ENCODE results near the gene HMCN1.
"Not testable (repeated sequence)": the region's sequence is repeated elsewhere in the genome, so short reads cannot be mapped to it uniquely, and the experiment has no call there.

Gene HMCN1

DNA sequence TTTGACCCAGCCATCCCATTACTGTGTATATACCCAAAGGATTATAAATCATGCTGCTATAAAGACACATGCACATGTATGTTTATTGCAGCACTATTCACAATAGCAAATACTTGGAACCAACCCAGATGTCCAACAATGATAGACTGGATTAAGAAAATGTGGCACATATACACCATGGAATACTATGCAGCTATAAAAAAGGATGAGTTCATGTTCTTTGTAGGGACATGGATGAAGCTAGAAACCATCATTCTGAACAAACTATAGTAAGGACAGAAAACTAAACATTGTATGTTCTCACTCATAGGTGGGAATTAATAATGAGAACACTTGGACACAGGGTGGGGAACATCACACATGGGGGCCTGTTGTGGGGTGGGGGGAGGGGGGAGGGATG is 477.4 kb downstream of the HMCN1 start:
- not testable (repeated sequence) for H3K9ac ChIP-seq (ENCODE audit: low read depth, low read length); H3K4me1 ChIP-seq (ENCODE audit: control insufficient read depth, insufficient read depth, low read length); H3K4me3 ChIP-seq (ENCODE audit: low read depth, low read length); H3K27me3 ChIP-seq (ENCODE audit: control insufficient read depth, insufficient read depth, low read length); H3K9me3 ChIP-seq (ENCODE audit: control insufficient read depth, insufficient read depth, low read length); H3K36me3 ChIP-seq (ENCODE audit: control insufficient read depth, insufficient read depth, low read length); H3K27ac ChIP-seq (ENCODE audit: low read depth, low read length)

DNA sequence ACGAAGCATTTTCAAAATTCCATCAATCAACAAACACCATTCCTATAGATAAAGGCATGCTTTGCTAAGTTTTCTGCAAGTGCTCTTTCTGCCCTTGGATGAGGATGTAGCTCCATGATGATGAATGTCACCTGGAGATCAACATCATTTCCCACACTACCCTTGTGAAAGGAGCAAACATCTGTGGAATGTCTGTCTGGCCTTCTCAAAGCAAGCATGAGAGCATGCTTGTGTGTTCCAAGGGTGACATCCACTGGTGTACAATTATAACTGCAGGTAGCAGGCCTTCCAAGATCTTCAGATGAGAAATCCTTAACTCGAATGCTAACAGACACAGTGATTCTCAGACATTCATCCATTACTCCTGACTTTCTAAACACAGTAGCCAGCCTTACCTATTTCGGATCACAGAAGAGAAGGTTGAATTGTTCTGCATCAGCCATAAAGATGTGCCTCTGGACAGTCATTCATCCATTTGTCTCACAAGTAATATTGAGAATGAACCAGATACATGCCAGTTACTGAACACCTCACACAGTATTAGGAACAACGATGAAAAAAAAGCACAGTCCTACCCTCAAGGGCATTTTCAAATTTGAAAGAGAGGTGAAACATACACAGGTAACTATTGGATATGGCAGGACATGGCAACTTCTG is 478.5 kb downstream of the HMCN1 start:
- no peaks in the 10 kb centered on the region for H3K36me3 ChIP-seq (ENCODE audit: control insufficient read depth, insufficient read depth, low read length)
- H3K27ac ChIP-seq (ENCODE audit: low read depth, low read length): no peak overlapping the region
- no peaks in the 10 kb centered on the region for H3K27me3 ChIP-seq (ENCODE audit: control insufficient read depth, insufficient read depth, low read length)
- no peak overlapping the region for H3K4me3 ChIP-seq (ENCODE audit: low read depth, low read length)
- no peak overlapping the region for H3K9ac ChIP-seq (ENCODE audit: low read depth, low read length)
- no peaks in the 10 kb centered on the region for H3K9me3 ChIP-seq (ENCODE audit: control insufficient read depth, insufficient read depth, low read length)
- no peaks in the 10 kb centered on the region for H3K4me1 ChIP-seq (ENCODE audit: control insufficient read depth, insufficient read depth, low read length)

DNA sequence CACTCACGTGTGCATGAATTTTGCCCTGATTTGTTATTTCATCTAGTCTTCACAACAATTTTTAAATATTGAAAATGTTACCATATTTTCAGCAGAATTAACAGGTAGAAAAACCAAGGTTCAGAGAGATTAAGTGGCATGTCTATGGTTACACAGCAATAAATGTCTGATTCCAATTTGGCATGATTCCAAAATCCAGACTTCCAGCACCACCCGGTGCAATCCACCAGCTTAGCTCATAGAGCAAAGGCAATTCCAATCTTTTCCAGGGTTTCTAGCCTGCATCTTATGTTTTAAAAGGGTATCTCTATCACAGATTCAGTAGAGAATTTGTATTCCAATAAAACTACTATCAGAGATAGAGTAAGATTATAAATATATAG is 479.0 kb downstream of the HMCN1 start:
- no peaks in the 10 kb centered on the region for H3K4me1 ChIP-seq (ENCODE audit: control insufficient read depth, insufficient read depth, low read length)
- H3K27me3 ChIP-seq (ENCODE audit: control insufficient read depth, insufficient read depth, low read length): no peaks in the 10 kb centered on the region
- no peaks in the 10 kb centered on the region for H3K9me3 ChIP-seq (ENCODE audit: control insufficient read depth, insufficient read depth, low read length)
- H3K9ac ChIP-seq (ENCODE audit: low read depth, low read length): no peak overlapping the region
- no peak overlapping the region for H3K4me3 ChIP-seq (ENCODE audit: low read depth, low read length)
- no peaks in the 10 kb centered on the region for H3K36me3 ChIP-seq (ENCODE audit: control insufficient read depth, insufficient read depth, low read length)
- H3K27ac ChIP-seq (ENCODE audit: low read depth, low read length): no peak overlapping the region

DNA sequence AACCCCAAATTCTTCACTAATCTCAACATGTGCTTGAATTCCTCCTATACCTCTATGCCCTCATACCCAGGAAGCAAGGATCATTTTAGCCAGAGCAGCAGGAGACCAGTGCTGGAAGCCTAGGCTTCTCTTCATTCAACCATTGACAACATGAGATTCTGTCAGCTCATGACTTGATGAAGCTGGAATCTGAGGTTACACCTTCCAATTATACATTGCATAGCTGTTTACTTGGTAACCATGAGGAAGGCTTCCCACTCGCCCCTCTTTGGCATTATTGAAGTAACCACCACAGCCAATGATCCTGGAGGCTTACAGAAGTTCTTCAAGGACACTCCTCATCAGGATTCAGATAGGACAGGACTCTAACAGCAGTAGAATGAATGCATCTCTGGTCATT is 480.6 kb downstream of the HMCN1 start:
- Histone ChIP-seq H3K4me3 (ENCODE audit: low read depth, low read length) (no peak overlapping the region), H3K4me1 (ENCODE audit: control insufficient read depth, insufficient read depth, low read length) (no peaks in the 10 kb centered on the region), H3K9ac (ENCODE audit: low read depth, low read length) (no peak overlapping the region), H3K27me3 (ENCODE audit: control insufficient read depth, insufficient read depth, low read length) (no peaks in the 10 kb centered on the region), H3K36me3 (ENCODE audit: control insufficient read depth, insufficient read depth, low read length) (no peaks in the 10 kb centered on the region), H3K9me3 (ENCODE audit: control insufficient read depth, insufficient read depth, low read length) (no peaks in the 10 kb centered on the region), H3K27ac (ENCODE audit: low read depth, low read length) (no peak overlapping the region)

DNA sequence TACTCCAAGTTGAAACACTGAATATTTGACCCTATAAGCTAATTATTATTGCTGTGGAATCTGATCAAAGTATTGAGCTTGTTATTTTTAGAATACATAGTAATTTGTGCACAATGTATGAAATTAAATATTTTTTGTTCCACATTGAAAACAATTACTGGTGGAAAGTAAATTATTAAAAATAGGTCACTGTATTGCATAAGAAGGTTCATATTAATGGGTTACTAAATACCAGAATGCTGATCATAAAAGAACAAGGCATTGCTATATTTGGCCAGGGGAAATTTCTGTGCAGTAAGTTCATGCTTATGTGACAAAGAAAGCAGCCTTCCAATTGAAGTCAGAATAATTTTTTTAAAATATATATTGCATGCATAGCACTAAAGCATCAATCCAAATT is 481.4 kb downstream of the HMCN1 start:
- H3K9me3 ChIP-seq (ENCODE audit: control insufficient read depth, insufficient read depth, low read length): no peaks in the 10 kb centered on the region
- no peaks in the 10 kb centered on the region for H3K4me1 ChIP-seq (ENCODE audit: control insufficient read depth, insufficient read depth, low read length)
- no peaks in the 10 kb centered on the region for H3K27me3 ChIP-seq (ENCODE audit: control insufficient read depth, insufficient read depth, low read length)
- H3K36me3 ChIP-seq (ENCODE audit: control insufficient read depth, insufficient read depth, low read length): no peaks in the 10 kb centered on the region
- H3K9ac ChIP-seq (ENCODE audit: low read depth, low read length): no peak overlapping the region
- H3K27ac ChIP-seq (ENCODE audit: low read depth, low read length): no peak overlapping the region
- H3K4me3 ChIP-seq (ENCODE audit: low read depth, low read length): no peak overlapping the region

DNA sequence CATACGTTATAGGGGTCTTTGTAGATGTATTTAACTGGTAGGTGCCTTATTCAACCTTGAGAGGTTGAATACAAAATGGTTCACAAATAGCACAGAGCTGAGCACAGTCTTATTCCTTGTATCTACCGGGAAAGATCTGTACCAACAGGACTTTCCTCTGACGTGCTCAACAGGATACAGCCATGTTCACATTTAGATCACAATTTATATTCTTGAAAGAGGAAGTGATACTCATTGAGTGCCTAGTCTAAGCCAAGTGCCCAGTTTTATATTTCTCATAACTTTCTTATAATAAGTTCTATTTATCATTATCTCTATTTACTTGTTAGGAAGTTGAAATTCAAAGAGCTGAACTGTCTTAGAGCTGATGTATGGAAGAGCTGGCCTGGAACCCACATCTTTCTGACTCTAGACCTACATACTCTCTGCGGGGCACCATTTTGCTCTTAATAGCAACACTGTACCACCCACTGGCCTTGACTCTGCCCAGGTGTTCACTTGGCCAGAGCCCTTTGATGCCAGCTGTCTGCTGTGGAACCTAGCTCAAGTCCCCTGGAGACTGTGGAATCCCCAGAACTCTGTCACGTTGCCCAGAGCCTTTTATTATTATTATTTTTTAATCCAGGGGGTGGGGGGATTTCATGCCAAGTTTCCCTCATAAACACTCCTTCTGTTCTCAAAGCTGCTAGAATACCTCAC is 484.6 kb downstream of the HMCN1 start:
- H3K4me3 ChIP-seq (ENCODE audit: low read depth, low read length): no peak overlapping the region
- no peak overlapping the region for H3K27ac ChIP-seq (ENCODE audit: low read depth, low read length)
- no peaks in the 10 kb centered on the region for H3K4me1 ChIP-seq (ENCODE audit: control insufficient read depth, insufficient read depth, low read length)
- H3K9me3 ChIP-seq (ENCODE audit: control insufficient read depth, insufficient read depth, low read length): no peaks in the 10 kb centered on the region
- H3K27me3 ChIP-seq (ENCODE audit: control insufficient read depth, insufficient read depth, low read length): no peaks in the 10 kb centered on the region
- no peak overlapping the region for H3K9ac ChIP-seq (ENCODE audit: low read depth, low read length)
- H3K36me3 ChIP-seq (ENCODE audit: control insufficient read depth, insufficient read depth, low read length): no peaks in the 10 kb centered on the region

DNA sequence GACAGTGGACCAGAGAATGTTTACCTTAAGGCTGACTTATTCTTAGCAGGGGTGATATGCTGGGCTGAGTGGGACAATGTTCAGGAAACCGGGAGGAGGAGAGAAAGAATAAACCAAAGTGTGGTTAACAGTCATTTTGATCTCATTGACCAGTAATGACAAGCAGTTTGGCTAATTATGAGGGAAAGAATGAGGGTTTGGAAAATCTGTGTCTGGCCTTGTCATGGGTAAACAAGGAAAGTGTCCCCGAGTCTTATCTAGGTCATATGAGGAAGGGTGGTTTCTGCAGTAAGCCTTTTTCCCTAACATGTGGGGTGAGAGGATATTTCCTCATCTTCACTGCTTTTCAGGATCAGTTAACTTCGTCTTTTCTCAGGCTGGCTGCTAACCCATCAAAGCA is 485.9 kb downstream of the HMCN1 start:
- no peaks in the 10 kb centered on the region for H3K9me3 ChIP-seq (ENCODE audit: control insufficient read depth, insufficient read depth, low read length)
- no peak overlapping the region for H3K27ac ChIP-seq (ENCODE audit: low read depth, low read length)
- H3K4me3 ChIP-seq (ENCODE audit: low read depth, low read length): no peak overlapping the region
- H3K27me3 ChIP-seq (ENCODE audit: control insufficient read depth, insufficient read depth, low read length): no peaks in the 10 kb centered on the region
- no peak overlapping the region for H3K9ac ChIP-seq (ENCODE audit: low read depth, low read length)
- H3K36me3 ChIP-seq (ENCODE audit: control insufficient read depth, insufficient read depth, low read length): no peaks in the 10 kb centered on the region
- H3K4me1 ChIP-seq (ENCODE audit: control insufficient read depth, insufficient read depth, low read length): no peaks in the 10 kb centered on the region

DNA sequence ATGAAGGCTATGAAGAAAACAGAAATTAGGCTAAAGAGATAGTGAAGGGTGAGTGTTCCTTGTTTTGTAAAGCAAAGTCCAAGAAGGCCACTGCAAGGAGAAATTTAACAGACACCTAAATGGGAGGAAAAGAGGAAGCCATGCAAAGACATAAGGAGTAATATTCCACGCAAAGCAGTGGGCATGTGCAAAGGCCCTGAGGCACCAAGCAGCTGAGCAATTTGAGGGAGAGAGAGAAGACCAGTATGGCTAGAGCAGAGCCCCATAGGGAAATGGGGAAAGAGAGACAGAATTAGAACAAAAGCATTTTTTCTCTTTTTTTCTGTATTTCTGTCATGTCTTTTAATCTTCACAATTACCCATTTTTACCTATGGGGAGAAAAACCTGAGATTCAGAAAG is 486.7 kb downstream of the HMCN1 start:
- H3K4me3 ChIP-seq (ENCODE audit: low read depth, low read length): no peak overlapping the region
- H3K27ac ChIP-seq (ENCODE audit: low read depth, low read length): no peak overlapping the region
- H3K36me3 ChIP-seq (ENCODE audit: control insufficient read depth, insufficient read depth, low read length): no peaks in the 10 kb centered on the region
- no peaks in the 10 kb centered on the region for H3K27me3 ChIP-seq (ENCODE audit: control insufficient read depth, insufficient read depth, low read length)
- no peaks in the 10 kb centered on the region for H3K4me1 ChIP-seq (ENCODE audit: control insufficient read depth, insufficient read depth, low read length)
- H3K9ac ChIP-seq (ENCODE audit: low read depth, low read length): no peak overlapping the region
- H3K9me3 ChIP-seq (ENCODE audit: control insufficient read depth, insufficient read depth, low read length): no peaks in the 10 kb centered on the region

DNA sequence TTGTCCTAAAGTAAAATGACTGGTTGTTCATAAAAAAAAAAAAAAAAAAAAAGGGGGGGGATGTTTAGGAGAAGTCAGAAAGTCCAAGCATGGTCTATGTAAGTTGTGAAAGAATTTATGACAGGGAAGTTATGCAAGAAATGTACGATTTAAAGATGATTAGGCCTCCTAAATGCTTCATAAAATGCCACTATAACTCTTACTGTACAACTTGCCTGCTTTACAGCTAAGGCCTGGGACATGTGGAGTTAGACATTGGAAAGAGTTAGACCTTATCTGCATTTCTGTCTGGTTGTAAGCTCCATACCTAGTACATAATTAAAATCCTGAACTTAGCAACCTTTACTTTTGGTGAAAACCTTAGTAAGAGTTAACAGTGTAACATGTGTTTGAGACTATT is 490.9 kb downstream of the HMCN1 start:
- 0 out of 2 replicates have a peak, but pooled peaks cover 4% of the 10 kb centered on the region for H3K4me1 ChIP-seq (ENCODE audit: control insufficient read depth, insufficient read depth, low read length)
- no peak overlapping the region for H3K27ac ChIP-seq (ENCODE audit: low read depth, low read length)
- H3K27me3 ChIP-seq (ENCODE audit: control insufficient read depth, insufficient read depth, low read length): no peaks in the 10 kb centered on the region
- no peaks in the 10 kb centered on the region for H3K36me3 ChIP-seq (ENCODE audit: control insufficient read depth, insufficient read depth, low read length)
- no peaks in the 10 kb centered on the region for H3K9me3 ChIP-seq (ENCODE audit: control insufficient read depth, insufficient read depth, low read length)
- no peak overlapping the region for H3K9ac ChIP-seq (ENCODE audit: low read depth, low read length)
- H3K4me3 ChIP-seq (ENCODE audit: low read depth, low read length): no peak overlapping the region

DNA sequence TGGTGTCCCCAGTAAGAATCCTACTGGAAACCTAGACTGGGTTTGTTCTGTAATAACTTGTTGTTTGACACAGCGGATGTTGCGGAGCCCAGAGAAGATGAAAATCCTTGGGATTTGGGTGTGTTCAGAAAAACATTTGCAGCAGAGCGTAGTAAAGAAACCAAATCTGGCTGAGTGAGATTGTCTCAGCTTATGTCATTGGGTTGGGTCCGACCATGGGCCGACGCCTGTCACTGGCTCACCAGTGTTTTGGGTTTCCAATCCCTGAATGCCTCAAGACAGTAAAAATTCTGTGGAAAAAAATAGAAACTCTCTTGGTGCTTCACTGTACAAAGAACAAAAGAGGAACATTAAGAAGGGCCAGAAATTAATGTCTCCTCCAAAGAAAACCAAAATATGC is 494.6 kb downstream of the HMCN1 start:
- Histone ChIP-seq H3K4me1 (ENCODE audit: control insufficient read depth, insufficient read depth, low read length) (0 out of 2 replicates have a peak, but pooled peaks cover 4% of the 10 kb centered on the region), H3K36me3 (ENCODE audit: control insufficient read depth, insufficient read depth, low read length) (no peaks in the 10 kb centered on the region), H3K27me3 (ENCODE audit: control insufficient read depth, insufficient read depth, low read length) (no peaks in the 10 kb centered on the region), H3K9me3 (ENCODE audit: control insufficient read depth, insufficient read depth, low read length) (no peaks in the 10 kb centered on the region), H3K9ac (ENCODE audit: low read depth, low read length) (no peak overlapping the region), H3K27ac (ENCODE audit: low read depth, low read length) (no peak overlapping the region), H3K4me3 (ENCODE audit: low read depth, low read length) (no peak overlapping the region)

DNA sequence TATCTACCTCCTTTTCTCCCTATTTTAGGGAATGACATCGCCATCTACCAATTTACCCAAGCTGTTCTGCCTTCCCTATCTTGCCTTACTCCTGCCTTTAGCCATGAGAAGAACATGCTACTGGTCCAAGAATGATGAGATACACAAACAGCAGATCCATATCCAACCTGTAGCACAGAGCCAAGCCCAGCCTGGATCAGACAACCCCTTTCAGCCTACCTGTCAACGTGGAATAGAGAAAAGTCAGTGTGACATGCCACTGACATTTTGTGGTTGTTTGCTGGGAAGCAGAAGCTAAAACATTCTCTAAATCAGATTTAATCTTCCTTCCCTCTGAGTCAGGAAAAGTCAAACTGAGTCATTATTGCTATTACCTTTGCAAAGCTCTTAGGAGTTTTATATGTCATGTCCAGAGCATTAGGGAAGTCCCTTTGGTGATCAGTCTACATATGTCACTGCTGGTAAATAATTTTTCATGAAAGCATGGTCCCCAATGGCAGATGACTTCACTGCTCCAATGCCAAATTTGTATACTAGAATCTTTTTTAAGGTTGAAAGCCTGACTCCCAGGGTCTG is 497.8 kb downstream of the HMCN1 start:
- no peak overlapping the region for H3K27ac ChIP-seq (ENCODE audit: low read depth, low read length)
- H3K4me1 ChIP-seq (ENCODE audit: control insufficient read depth, insufficient read depth, low read length): 0 out of 2 replicates have a peak, but pooled peaks cover 4% of the 10 kb centered on the region
- H3K9me3 ChIP-seq (ENCODE audit: control insufficient read depth, insufficient read depth, low read length): no peaks in the 10 kb centered on the region
- H3K9ac ChIP-seq (ENCODE audit: low read depth, low read length): no peak overlapping the region
- H3K27me3 ChIP-seq (ENCODE audit: control insufficient read depth, insufficient read depth, low read length): no peaks in the 10 kb centered on the region
- no peak overlapping the region for H3K4me3 ChIP-seq (ENCODE audit: low read depth, low read length)
- H3K36me3 ChIP-seq (ENCODE audit: control insufficient read depth, insufficient read depth, low read length): no peaks in the 10 kb centered on the region

Data from HUES48 (cell line).